Transverse colon (tissue), 4 donors: ENCODE data around the gene RUSC2.

Experiments used
- CTCF ChIP-seq, 5 experiments: fragments of 200-600 bp in 3 of 5; fragments of 450-650 bp in 2 of 5; sonication (generic) in 3 of 5; IDR thresholded peaks; 1 replicate in 2 of 5; 2 replicates in 3 of 5; pipeline ENCODE4 v1.5.1; 2016 to 2017; ENCODE audit warnings: antibody characterized with exemption in 5 of 5, inconsistent platforms in 3 of 5, mild to moderate bottlenecking in 2 of 5, moderate library complexity in 1 of 5
- EP300 ChIP-seq: sonication (generic); formaldehyde crosslinking; IDR thresholded peaks from one replicate; pipeline ENCODE4 v1.6.1; 2017; ENCODE audit warnings: antibody characterized with exemption, low read depth
- POLR2A ChIP-seq: fragments of 450-650 bp; IDR thresholded peaks from one replicate; pipeline ENCODE4 v1.6.1; 2016; ENCODE audit warnings: antibody characterized with exemption, mild to moderate bottlenecking, moderate library complexity
- POLR2AphosphoS5 ChIP-seq, 3 donors: sonication (generic); formaldehyde crosslinking; IDR thresholded peaks; one replicate each; pipeline ENCODE4 v1.6.1; 2016; ENCODE audit warnings: antibody characterized with exemption in 3 of 3

DNA sequence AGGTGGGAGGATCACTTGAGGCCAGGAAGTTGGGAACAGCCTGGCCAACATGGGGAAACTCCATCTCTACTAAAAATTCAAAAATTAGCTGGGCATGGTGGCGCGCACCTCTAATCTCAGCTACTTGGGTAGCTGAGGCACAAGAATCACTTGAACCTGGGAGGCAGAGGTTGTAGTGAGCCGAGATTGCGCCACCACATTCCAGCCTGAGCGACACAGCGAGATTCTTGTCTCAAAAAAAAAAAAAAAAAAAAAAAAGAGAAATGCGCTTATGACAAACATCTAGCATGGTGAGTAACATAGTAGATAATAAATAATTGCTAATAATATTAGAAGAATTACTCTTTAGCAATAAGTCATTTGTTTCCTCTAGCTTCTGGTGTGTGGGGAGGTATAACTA, 25.9 kb downstream of the RUSC2 start:
- TF ChIP-seq EP300 (no peak), CTCF (IDR thresholded peaks at IDR 0.05) (no peak), POLR2A (no peak), POLR2AphosphoS5 (IDR thresholded peaks at IDR 0.05) (no peak)
